Mammary epithelial cell (primary cell): Measurements from ENCODE around the gene SLC4A9.

ENCODE experiments used
- CTCF ChIP-seq, 2 donors: IDR thresholded peaks in 1 of 2; conservative IDR thresholded peaks in 1 of 2; 2 replicates each; pipeline ENCODE4 v1.5.1; 2011 to 2012; ENCODE audit warnings: inconsistent platforms in 2 of 2, low read length in 2 of 2, mild to moderate bottlenecking in 2 of 2, control low read depth in 1 of 2, low read depth in 1 of 2; ENCODE audit not compliant: insufficient read depth in 1 of 2; ENCODE audit errors: extremely low read depth in 1 of 2
- EZH2 ChIP-seq: IDR thresholded peaks from 2 replicates; pipeline ENCODE4 v1.6.1; 2012; ENCODE audit warnings: low read length, inconsistent platforms, borderline replicate concordance

GRCh38 chr5:140424135-140424534, 64.1 kb downstream of the SLC4A9 start:
- TF ChIP-seq CTCF (conservative IDR thresholded peaks at IDR 0.05 in 1 of 2, IDR thresholded peaks at IDR 0.05 in 1 of 2; ENCODE audit: extremely low read depth in 1 of 2, insufficient read depth in 1 of 2, low read depth in 1 of 2, low read length in 2 of 2), result no peak
- no peak for TF ChIP-seq EZH2
